HCT116 (cell line): Measurements from ENCODE around the gene IQGAP3. TPM values are rescaled to one million over a fixed set of nuclear protein-coding genes. Genes with fewer than 3 reads are reported as not detected.

ENCODE experiments used
- ATAC-seq: fragments of 200-7000 bp; cut with Tn5 transposase; 2 replicates; pipeline ENCODE4 v1.9.1; 2020; ENCODE audit warnings: mild to moderate bottlenecking, moderate library complexity
- BruUV-seq: library from RNA; stranded (reverse); fragments of 400-500 nt; replicated peaks from 2 replicates; lab custom pipeline; 2021; lab: Mats Ljungman, UMichigan
- CTCF ChIA-PET: fragments of 300-600 bp; sonication (Branson Sonifier 250); formaldehyde crosslinking; loops from one replicate; lab custom pipeline; 2021; ENCODE audit warnings: antibody characterized with exemption; lab: Charles Lee
- POLR2A ChIA-PET: fragments of 300-600, 350-600 bp; sonication (Branson Sonifier 250); formaldehyde crosslinking; loops from one replicate; lab custom pipeline; 2021; ENCODE audit warnings: antibody characterized with exemption; lab: Charles Lee
- RAD21 ChIA-PET, 2 experiments: fragments of 300-600 bp; sonication (Branson Sonifier 250); formaldehyde crosslinking; loops; one replicate each; lab custom pipeline; 2023; ENCODE audit warnings: low total read pairs in 2 of 2; ENCODE audit not compliant: uncharacterized antibody in 2 of 2, unreplicated experiment in 2 of 2, low non-redundant PET in 1 of 2; lab: Charles Lee
- DNase-seq: peaks from one replicate; pipeline ENCODE4 v3.0.0-alpha.2; 2010; ENCODE audit warnings: low read depth, low spot score
- H2AFZ ChIP-seq: fragments of 200-600 bp; shearing (Covaris generic), sonication (generic); 2 replicates; pipeline ENCODE4 v1.6.1; 2017; ENCODE audit warnings: low read depth, mixed run types, mixed read lengths, antibody characterized with exemption, low read length; ENCODE audit not compliant: poor library complexity, severe bottlenecking
- H3K27ac ChIP-seq: 2 replicates; pipeline ENCODE4 v1.5.1; 2012; ENCODE audit warnings: low read depth, low read length
- H3K27me3 ChIP-seq: fragments of 200-600 bp; sonication (generic); 2 replicates; pipeline ENCODE4 v1.6.1; 2016; ENCODE audit warnings: mixed run types, low read length, mixed read lengths; ENCODE audit not compliant: insufficient read depth
- H3K36me3 ChIP-seq, 2 experiments: fragments of 200-500 bp in 1 of 2; fragments of 200-600 bp in 1 of 2; sonication (Bioruptor generic) in 1 of 2; sonication (generic) in 1 of 2; 2 replicates each; pipeline versions ENCODE4 v1.5.1 to v1.6.1; 2014 to 2016; ENCODE audit warnings: low read length in 2 of 2, inconsistent platforms in 1 of 2, mixed read lengths in 1 of 2, mixed run types in 1 of 2; ENCODE audit not compliant: insufficient read depth in 2 of 2, control insufficient read depth in 1 of 2
- H3K4me1 ChIP-seq, 2 experiments: fragments of 200-600 bp in 1 of 2; sonication (generic) in 1 of 2; 2 replicates each; pipeline versions ENCODE4 v1.5.1 to v1.6.1; 2012 to 2017; ENCODE audit warnings: low read length in 2 of 2, inconsistent platforms in 1 of 2, mild to moderate bottlenecking in 1 of 2, mixed read lengths in 1 of 2, mixed run types in 1 of 2, moderate library complexity in 1 of 2; ENCODE audit not compliant: insufficient read depth in 2 of 2, control insufficient read depth in 1 of 2
- H3K4me2 ChIP-seq: fragments of 200-600 bp; sonication (generic); 2 replicates; pipeline ENCODE4 v1.6.1; 2017; ENCODE audit warnings: mixed run types, low read length, mixed read lengths
- H3K4me3 ChIP-seq, 2 experiments: fragments of 200-600 bp in 1 of 2; sonication (generic) in 1 of 2; replicated peaks in 1 of 2; 2 replicates each; pipeline ENCODE4 v1.5.1; 2011 to 2016; ENCODE audit warnings: low read length in 2 of 2, control low read depth in 1 of 2, low read depth in 1 of 2, mild to moderate bottlenecking in 1 of 2, mixed read lengths in 1 of 2, mixed run types in 1 of 2
- H3K79me2 ChIP-seq: fragments of 200-600 bp; sonication (generic); 2 replicates; pipeline ENCODE4 v1.6.1; 2017; ENCODE audit warnings: mild to moderate bottlenecking, mixed run types, low read length, moderate library complexity, mixed read lengths; ENCODE audit not compliant: insufficient read depth
- H3K9ac ChIP-seq: fragments of 200-600 bp; sonication (generic); 2 replicates; pipeline ENCODE4 v1.6.1; 2016; ENCODE audit warnings: low read length, mixed read lengths
- H3K9me2 ChIP-seq: fragments of 200-600 bp; sonication (generic), shearing (Covaris generic); 2 replicates; pipeline ENCODE4 v1.6.1; 2017; ENCODE audit warnings: mixed run types, mild to moderate bottlenecking, moderate library complexity; ENCODE audit not compliant: insufficient read depth
- H3K9me3 ChIP-seq, 2 experiments: fragments of 200-500 bp in 1 of 2; fragments of 200-600 bp in 1 of 2; sonication (Bioruptor generic) in 1 of 2; sonication (generic) in 1 of 2; 2 replicates each; pipeline ENCODE4 v1.6.1; 2014 to 2017; ENCODE audit warnings: low read length in 2 of 2, mixed read lengths in 2 of 2, inconsistent platforms in 1 of 2, low read depth in 1 of 2, mild to moderate bottlenecking in 1 of 2, mixed run types in 1 of 2, moderate library complexity in 1 of 2; ENCODE audit not compliant: control insufficient read depth in 1 of 2, insufficient read depth in 1 of 2
- H4K20me1 ChIP-seq: fragments of 200-600 bp; sonication (generic), shearing (Covaris generic); 2 replicates; pipeline ENCODE4 v1.6.1; 2017; ENCODE audit warnings: mixed run types, mild to moderate bottlenecking, moderate library complexity; ENCODE audit not compliant: insufficient read depth
- ATF3 ChIP-seq: IDR thresholded peaks from 2 replicates; pipeline ENCODE4 v1.6.1; 2012
- CBX3 ChIP-seq: IDR thresholded peaks from 2 replicates; pipeline ENCODE4 v1.6.1; 2012; ENCODE audit warnings: low read depth
- CEBPB ChIP-seq: IDR thresholded peaks from 2 replicates; pipeline ENCODE4 v1.6.1; 2012; ENCODE audit warnings: low read depth
- CTCF ChIP-seq, 3 experiments: fragments of 200-600 bp in 1 of 3; sonication (generic) in 1 of 3; IDR thresholded peaks in 2 of 3; conservative IDR thresholded peaks in 1 of 3; 2 replicates each; pipeline ENCODE4 v1.5.1; 2012 to 2017; ENCODE audit warnings: low read depth in 2 of 3, low read length in 2 of 3, antibody characterized with exemption in 1 of 3, borderline replicate concordance in 1 of 3, control low read depth in 1 of 3, mild to moderate bottlenecking in 1 of 3, mixed read lengths in 1 of 3, mixed run types in 1 of 3, moderate library complexity in 1 of 3; ENCODE audit not compliant: insufficient read depth in 1 of 3
- EGR1 ChIP-seq: IDR thresholded peaks from 2 replicates; pipeline ENCODE4 v1.6.1; 2012; ENCODE audit warnings: low read depth
- EZH2phosphoT487 ChIP-seq: fragments of 200-600 bp; IDR thresholded peaks from 2 replicates; pipeline ENCODE4 v1.6.1; 2018; ENCODE audit warnings: antibody characterized with exemption, borderline replicate concordance
- FOSL1 ChIP-seq: IDR thresholded peaks from 2 replicates; pipeline ENCODE4 v1.6.1; 2012; ENCODE audit warnings: low read depth
- SIN3A ChIP-seq: IDR thresholded peaks from 2 replicates; pipeline ENCODE4 v1.6.1; 2012; ENCODE audit warnings: low read depth
- YY1 ChIP-seq: IDR thresholded peaks from 2 replicates; pipeline ENCODE4 v1.6.1; 2011; ENCODE audit warnings: low read length, low read depth, moderate library complexity, mild to moderate bottlenecking; ENCODE audit not compliant: insufficient replicate concordance; ENCODE audit errors: extremely low read depth
- ZBTB33 ChIP-seq: IDR thresholded peaks from 2 replicates; pipeline ENCODE4 v1.6.1; 2011; ENCODE audit warnings: mild to moderate bottlenecking, low read length, moderate library complexity; ENCODE audit not compliant: insufficient replicate concordance; ENCODE audit errors: extremely low read depth
- ZFX ChIP-seq: fragments of 450-650 bp; IDR thresholded peaks from 2 replicates; pipeline ENCODE4 v1.6.1; 2017
- intact Hi-C: fragments of 100-400 bp; cut with micrococcal nuclease; formaldehyde crosslinking; loops from 2 replicates; pipeline ENCODE4 v1.10.0; 2022
- total RNA-seq: library from RNA; stranded (reverse); gene quantifications from one replicate; pipeline ENCODE4 v1.2.1, GENCODE V29; 2021; ENCODE audit not compliant: unreplicated experiment

IQGAP3 gene
- total RNA-seq, 1 experiment from 2014 or later = 38.8 TPM

- DNase-seq = no peak
- no peak overlapping the region for H3K4me2 ChIP-seq
- no peak for TF ChIP-seq YY1
- no peak overlapping the region for H3K4me3 ChIP-seq
- no peak for ATAC-seq
- no peaks in the 10 kb centered on the region for H3K79me2 ChIP-seq
- H3K9ac ChIP-seq = no peak overlapping the region
- no TSS peak for BruUV-seq
- intact Hi-C loops = no loop called here
- no peaks in the 10 kb centered on the region for H4K20me1 ChIP-seq
- CTCF ChIA-PET = no interaction called here
- no peak overlapping the region for H3K27ac ChIP-seq
- RAD21 ChIA-PET = no interaction called here
- no peaks in the 10 kb centered on the region for H3K9me2 ChIP-seq
- no peak overlapping the region for H2AFZ ChIP-seq
- H3K36me3 ChIP-seq = peaks cover 16 to 43% of the 10 kb centered on the region in 2 experiments; a peak in 3 of 4 replicates
- no peaks in the 10 kb centered on the region; a peak in 1 of 4 replicates for H3K4me1 ChIP-seq
- POLR2A ChIA-PET = no interaction called here
- no peaks in the 10 kb centered on the region for H3K9me3 ChIP-seq
- no peaks in the 10 kb centered on the region for H3K27me3 ChIP-seq
These were observed 44.1 kb downstream of the IQGAP3 start for GRCh38 chr1:156528231-156528630.

GRCh38 chr1:156527584-156527983, 44.8 kb downstream of the IQGAP3 start:
- Histone ChIP-seq H3K4me3 (no peak overlapping the region), H4K20me1 (no peaks in the 10 kb centered on the region), H3K9me2 (no peaks in the 10 kb centered on the region), H3K36me3 (peaks cover 14 to 38% of the 10 kb centered on the region in 2 experiments; a peak in 3 of 4 replicates), H3K4me1 (no peaks in the 10 kb centered on the region; a peak in 1 of 4 replicates), H3K4me2 (no peak overlapping the region), H2AFZ (no peak overlapping the region), H3K79me2 (no peaks in the 10 kb centered on the region), H3K9me3 (no peaks in the 10 kb centered on the region), H3K27ac (no peak overlapping the region), H3K9ac (no peak overlapping the region), H3K27me3 (no peaks in the 10 kb centered on the region)
- ChIA-PET POLR2A (no interaction called here), RAD21 (interaction anchor here in 1 of 2 experiments (0.7 kb wide), 1 partner anchor 145 kb away, joined by 4 read pairs; no protein-coding TSS in a partner anchor), CTCF (no interaction called here)
- DNase-seq (no peak), ATAC-seq (no peak)
- BruUV-seq = no TSS peak
- intact Hi-C loops = no loop called here
- TF ChIP-seq SIN3A = no peak
- TF ChIP-seq YY1 = no peak
- no peak for TF ChIP-seq CBX3
- no peak for TF ChIP-seq CTCF (IDR thresholded peaks at IDR 0.05 in 2 of 3, conservative IDR thresholded peaks at IDR 0.05 in 1 of 3; ENCODE audit: borderline replicate concordance in 1 of 3, insufficient read depth in 1 of 3, low read depth in 2 of 3, low read length in 2 of 3)
- TF ChIP-seq FOSL1 = no peak
- TF ChIP-seq ZBTB33 = no peak
- TF ChIP-seq EGR1 = no peak
- no peak for TF ChIP-seq ATF3
- no peak for TF ChIP-seq CEBPB
- no peak for TF ChIP-seq EZH2phosphoT487
- TF ChIP-seq ZFX = no peak
